ENCODE results near the gene LTB4R. TPM values are rescaled to one million over a fixed set of nuclear protein-coding genes. Genes with fewer than 3 reads are reported as not detected.

Gene LTB4R
- total and polyA plus RNA-seq, 9 of the 15 experiments (the other 6 are each of a cell fraction or from before 2014, with no cell fraction given), result 0.38 to 10.5 (median 2.8) TPM

GRCh38 chr14:24366721-24367513, 55.6 kb downstream of the LTB4R start (continued):
- TF ChIP-seq ZNF740 (CRISPR knock-in tag; IDR thresholded peaks at IDR 0.05) (peak; percentile 49; the same call in 1 of the 2 replicates), ZNF740 (tag; IDR thresholded peaks at IDR 0.05) (peak in 1 of 2 experiments; percentile 64; a peak in 2 of 4 replicates), ATF1 (CRISPR knock-in tag; IDR thresholded peaks at IDR 0.05) (no peak), ATF1 (tag; IDR thresholded peaks at IDR 0.05) (0 out of 2 replicates have a peak, but pooled peaks have one; percentile 18), COPS2 (conservative IDR thresholded peaks at IDR 0.05) (no peak), GTF2F1 (IDR thresholded peaks at IDR 0.05; ENCODE audit: low read depth, low read length) (no peak), KLF13 (tag; IDR thresholded peaks at IDR 0.05; ENCODE audit: borderline replicate concordance, low read depth) (no peak), ARID3A (IDR thresholded peaks at IDR 0.05; ENCODE audit: borderline replicate concordance, low read depth, low read length) (no peak), ZFPM2 (CRISPR knock-in tag; IDR thresholded peaks at IDR 0.05) (no peak), CREB1 (IDR thresholded peaks at IDR 0.05) (no peak), CREB1 (CRISPR knock-in tag; IDR thresholded peaks at IDR 0.05) (no peak), HDAC2 (IDR thresholded peaks at IDR 0.05) (0 out of 2 replicates have a peak, but pooled peaks have one; percentile 14), E2F4 (CRISPR knock-in tag; IDR thresholded peaks at IDR 0.05; ENCODE audit: low read depth) (no peak), ZFX (CRISPR knock-in tag; IDR thresholded peaks at IDR 0.05) (peak; percentile 60), HMBOX1 (IDR thresholded peaks at IDR 0.05) (no peak), ETV5 (CRISPR knock-in tag; IDR thresholded peaks at IDR 0.05; ENCODE audit: low read depth) (0 out of 2 replicates have a peak, but pooled peaks have one; percentile 5), VEZF1 (CRISPR knock-in tag; IDR thresholded peaks at IDR 0.05) (peak; percentile 48; the same call in 1 of the 2 replicates), ZNF41 (CRISPR knock-in tag; conservative IDR thresholded peaks at IDR 0.05) (no peak), RBFOX2 (IDR thresholded peaks at IDR 0.05; ENCODE audit: low read depth, low read length) (peak; percentile 66), ZNF668 (CRISPR knock-in tag; IDR thresholded peaks at IDR 0.05) (no peak)
- TF ChIP-seq, protein P1, sequence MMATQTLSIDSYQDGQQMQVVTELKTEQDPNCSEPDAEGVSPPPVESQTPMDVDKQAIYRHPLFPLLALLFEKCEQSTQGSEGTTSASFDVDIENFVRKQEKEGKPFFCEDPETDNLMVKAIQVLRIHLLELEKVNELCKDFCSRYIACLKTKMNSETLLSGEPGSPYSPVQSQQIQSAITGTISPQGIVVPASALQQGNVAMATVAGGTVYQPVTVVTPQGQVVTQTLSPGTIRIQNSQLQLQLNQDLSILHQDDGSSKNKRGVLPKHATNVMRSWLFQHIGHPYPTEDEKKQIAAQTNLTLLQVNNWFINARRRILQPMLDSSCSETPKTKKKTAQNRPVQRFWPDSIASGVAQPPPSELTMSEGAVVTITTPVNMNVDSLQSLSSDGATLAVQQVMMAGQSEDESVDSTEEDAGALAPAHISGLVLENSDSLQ (IDR thresholded peaks at IDR 0.05), result peak; percentile 32

All from K562 (cell line).